Erythroblast (primary cell): Measurements from ENCODE around the gene NUDT16L1.

ENCODE experiments used
- GATA1 ChIP-seq: IDR thresholded peaks from 2 replicates; pipeline ENCODE4 v1.6.1; 2011; ENCODE audit warnings: low read depth, mild to moderate bottlenecking, control low read depth, low read length, moderate library complexity
- POLR2A ChIP-seq: IDR thresholded peaks from 2 replicates; pipeline ENCODE4 v1.6.1; 2011; ENCODE audit warnings: mild to moderate bottlenecking, low read length

DNA sequence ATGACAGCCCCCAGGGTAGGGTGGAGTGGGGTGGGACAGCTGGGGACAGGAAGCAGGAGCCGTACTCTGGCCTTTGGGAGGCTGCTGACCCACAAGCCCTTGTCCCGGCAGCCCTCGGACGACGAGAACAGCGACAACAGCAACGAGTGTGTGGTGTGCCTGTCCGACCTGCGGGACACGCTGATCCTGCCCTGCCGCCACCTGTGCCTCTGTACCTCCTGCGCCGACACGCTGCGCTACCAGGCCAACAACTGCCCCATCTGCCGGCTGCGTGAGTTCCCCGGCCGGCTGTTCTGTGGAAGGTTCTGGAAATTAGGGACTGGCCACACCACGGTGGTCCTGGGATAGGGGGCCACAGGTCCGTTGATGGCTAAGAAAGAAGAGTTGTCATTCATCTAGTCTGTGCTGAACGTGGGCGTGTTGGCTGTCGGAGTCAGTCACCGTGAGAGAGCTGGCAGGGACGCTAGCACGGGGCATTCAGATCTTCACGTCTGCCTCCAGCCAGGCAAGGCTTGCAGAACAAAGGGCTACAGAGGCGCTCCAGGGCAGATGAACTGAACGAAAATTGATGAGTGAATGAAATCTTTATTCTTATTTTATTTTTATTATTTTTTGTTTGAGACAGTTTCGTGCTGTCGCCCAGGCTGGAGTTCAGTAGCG lies 19.8 kb upstream of the NUDT16L1 start:
- TF ChIP-seq POLR2A (no peak), GATA1 (no peak)
